Vagina (tissue), 2 donors: ENCODE measurements around the gene C22orf39.

ENCODE experiments used
- POLR2A ChIP-seq, 2 donors: fragments of 450-650 bp; IDR thresholded peaks; one replicate each; pipeline ENCODE4 v1.6.1; 2017; ENCODE audit warnings: antibody characterized with exemption in 2 of 2, mild to moderate bottlenecking in 2 of 2, moderate library complexity in 2 of 2
- TF ChIP-seq, protein P1 (sequence below), 3 experiments: fragments of 450-650 bp in 2 of 3; fragments of 200-600 bp in 1 of 3; sonication (generic) in 1 of 3; IDR thresholded peaks; one replicate each; pipeline ENCODE4 v1.5.1; 2017 to 2019; ENCODE audit warnings: antibody characterized with exemption in 3 of 3, mild to moderate bottlenecking in 2 of 3, moderate library complexity in 2 of 3

DNA sequence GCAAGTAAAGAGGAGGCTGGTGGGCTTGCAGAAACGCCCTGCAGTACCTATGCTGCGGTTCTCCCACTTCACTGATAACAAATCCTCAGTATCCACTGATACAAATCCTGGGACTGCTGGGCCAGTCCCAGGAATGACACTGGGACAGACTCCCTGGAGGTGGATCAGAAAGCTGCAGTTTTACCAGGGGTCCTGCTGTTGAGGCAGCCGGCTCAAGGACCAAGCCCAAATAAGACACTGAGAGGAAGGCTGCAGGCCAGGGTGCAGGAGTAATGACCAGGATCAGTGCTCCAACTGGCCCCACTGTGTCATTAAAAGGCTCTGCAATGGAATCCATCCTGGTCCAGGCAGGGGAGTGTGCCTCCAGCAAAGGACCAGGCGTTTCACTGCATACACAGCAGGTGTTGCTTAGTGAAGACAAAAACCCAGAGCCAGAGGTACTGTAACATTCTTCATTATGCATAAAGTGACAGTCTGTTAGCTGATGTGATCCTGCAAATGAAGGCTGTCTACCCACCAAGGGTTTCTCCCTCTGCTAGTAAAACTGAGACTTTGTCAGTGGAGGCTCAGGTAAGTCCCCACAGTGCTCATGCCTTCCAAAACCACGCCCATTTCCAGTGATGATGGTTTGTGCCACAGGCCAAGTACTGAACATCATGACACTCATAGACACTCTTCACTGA, 1.4 kb upstream of the C22orf39 start:
- no peak for TF ChIP-seq POLR2A (IDR thresholded peaks at IDR 0.05)
- TF ChIP-seq, protein P1, sequence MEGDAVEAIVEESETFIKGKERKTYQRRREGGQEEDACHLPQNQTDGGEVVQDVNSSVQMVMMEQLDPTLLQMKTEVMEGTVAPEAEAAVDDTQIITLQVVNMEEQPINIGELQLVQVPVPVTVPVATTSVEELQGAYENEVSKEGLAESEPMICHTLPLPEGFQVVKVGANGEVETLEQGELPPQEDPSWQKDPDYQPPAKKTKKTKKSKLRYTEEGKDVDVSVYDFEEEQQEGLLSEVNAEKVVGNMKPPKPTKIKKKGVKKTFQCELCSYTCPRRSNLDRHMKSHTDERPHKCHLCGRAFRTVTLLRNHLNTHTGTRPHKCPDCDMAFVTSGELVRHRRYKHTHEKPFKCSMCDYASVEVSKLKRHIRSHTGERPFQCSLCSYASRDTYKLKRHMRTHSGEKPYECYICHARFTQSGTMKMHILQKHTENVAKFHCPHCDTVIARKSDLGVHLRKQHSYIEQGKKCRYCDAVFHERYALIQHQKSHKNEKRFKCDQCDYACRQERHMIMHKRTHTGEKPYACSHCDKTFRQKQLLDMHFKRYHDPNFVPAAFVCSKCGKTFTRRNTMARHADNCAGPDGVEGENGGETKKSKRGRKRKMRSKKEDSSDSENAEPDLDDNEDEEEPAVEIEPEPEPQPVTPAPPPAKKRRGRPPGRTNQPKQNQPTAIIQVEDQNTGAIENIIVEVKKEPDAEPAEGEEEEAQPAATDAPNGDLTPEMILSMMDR (IDR thresholded peaks at IDR 0.05): no peak
